Natural killer cell (primary cell): ENCODE data around the gene MAPRE3. TPM values are rescaled to one million over a fixed set of nuclear protein-coding genes. Genes with fewer than 3 reads are reported as not detected.

Experiments used
- ATAC-seq, 3 donors: fragments of 150-1000 bp in 2 of 3; fragments of 200-7000 bp in 1 of 3; cut with Tn5 transposase; 1 replicate in 1 of 3; 2 replicates in 2 of 3; pipeline ENCODE4 v1.10.0; 2021; ENCODE audit warnings: mild to moderate bottlenecking in 2 of 3, moderate library complexity in 2 of 3
- DNase-seq, 2 donors: peaks; one replicate each; pipeline versions ENCODE4 v3.0.0 to v3.0.0-alpha.2; 2013 to 2021; ENCODE audit warnings: mixed read lengths in 1 of 2
- H3K27ac ChIP-seq: one replicate; pipeline ENCODE4 v1.5.1; 2013; ENCODE audit warnings: mild to moderate bottlenecking, low read length
- H3K27me3 ChIP-seq: one replicate; pipeline ENCODE4 v1.6.1; 2013; ENCODE audit warnings: low read length; ENCODE audit not compliant: control insufficient read depth, insufficient read depth
- H3K36me3 ChIP-seq: one replicate; pipeline ENCODE4 v1.6.1; 2013; ENCODE audit warnings: low read length; ENCODE audit not compliant: control insufficient read depth, insufficient read depth
- H3K4me1 ChIP-seq: one replicate; pipeline ENCODE4 v1.6.1; 2013; ENCODE audit warnings: low read length; ENCODE audit not compliant: control insufficient read depth, insufficient read depth
- H3K4me3 ChIP-seq: one replicate; pipeline ENCODE4 v1.5.1; 2013; ENCODE audit warnings: low read length
- H3K9me3 ChIP-seq: one replicate; pipeline ENCODE4 v1.6.1; 2013; ENCODE audit warnings: low read length; ENCODE audit not compliant: control insufficient read depth, insufficient read depth
- H3K27ac Mint-ChIP-seq, 2 donors: one replicate each; pipeline ENCODE4 v1.8.0; 2022; ENCODE audit warnings: mild to moderate bottlenecking in 2 of 2, mixed read lengths in 2 of 2, moderate library complexity in 1 of 2
- H3K27me3 Mint-ChIP-seq, 2 donors: one replicate each; pipeline ENCODE4 v1.8.0; 2022; ENCODE audit warnings: low read depth in 2 of 2, mixed read lengths in 2 of 2
- H3K36me3 Mint-ChIP-seq: one replicate; pipeline ENCODE4 v1.8.0; 2022; ENCODE audit warnings: mixed read lengths
- H3K4me1 Mint-ChIP-seq, 2 donors: one replicate each; pipeline ENCODE4 v1.8.0; 2022; ENCODE audit warnings: mixed read lengths in 2 of 2
- H3K4me3 Mint-ChIP-seq: one replicate; pipeline ENCODE4 v1.8.0; 2022; ENCODE audit warnings: mild to moderate bottlenecking, moderate library complexity, mixed read lengths
- H3K9me3 Mint-ChIP-seq, 2 donors: one replicate each; pipeline ENCODE4 v1.8.0; 2022; ENCODE audit warnings: mixed read lengths in 2 of 2
- WGBS: methylation state at CpG from one replicate; pipeline ENCODE4 v1.1.7; 2013; ENCODE audit warnings: missing lambda C conversion rate; ENCODE audit not compliant: insufficient coverage; 5-methylcytosine and 5-hydroxymethylcytosine counted together
- intact Hi-C: fragments of 100-400 bp; cut with micrococcal nuclease; formaldehyde crosslinking; loops from one replicate; pipeline ENCODE4 v1.14.2; 2022
- total RNA-seq, 4 donors: library from RNA; stranded (reverse); fragments of 120-200 nt in 1 of 4; gene quantifications; one replicate each; pipeline versions ENCODE4 v1.2.3 to v1.2.4, GENCODE V29; 2013 to 2022
- TF ChIP-seq, protein P1 (sequence below): fragments of 200-600 bp; IDR thresholded peaks from one replicate; pipeline ENCODE4 v1.8.0; 2022; ENCODE audit warnings: antibody characterized with exemption

Gene MAPRE3
- total RNA-seq, 3 donors from 2014 or later (not counting 1 experiment from before 2014, with no cell fraction given): 3.9 to 5.0 (median 4.2) TPM

DNA sequence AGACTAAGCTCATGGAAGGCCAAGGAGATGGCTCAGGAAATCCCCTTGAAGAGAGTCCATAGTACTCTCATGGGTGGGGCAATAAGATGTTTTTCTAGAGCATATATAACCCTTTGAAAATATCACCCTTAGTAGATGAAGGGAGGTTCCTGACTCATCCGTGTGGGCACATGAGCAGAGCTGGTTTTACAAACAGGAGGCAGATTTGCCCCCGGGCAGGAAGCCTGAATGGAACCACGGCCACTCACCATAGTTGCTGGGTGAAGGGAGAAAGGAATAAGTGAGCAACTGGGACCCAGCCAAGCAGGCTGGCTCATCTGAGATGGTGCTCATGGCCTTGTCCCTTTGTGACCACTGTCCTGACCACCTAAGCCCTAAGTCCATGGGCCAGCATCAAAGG is 29.0 kb upstream of the MAPRE3 start:
- H3K4me3 Mint-ChIP-seq: no peak overlapping the region
- WGBS: 58% methylated on average over 3 of the region's 3 CpGs
- H3K27me3 Mint-ChIP-seq: peaks cover 10 to 12% of the 10 kb centered on the region in 2 donors
- DNase-seq (no peak), ATAC-seq (no peak)
- H3K27ac ChIP-seq: no peak overlapping the region
- no peaks in the 10 kb centered on the region for H3K36me3 Mint-ChIP-seq
- H3K27me3 ChIP-seq: no peaks in the 10 kb centered on the region
- intact Hi-C loops: no loop called here
- no peak overlapping the region for H3K4me3 ChIP-seq
- no peaks in the 10 kb centered on the region for H3K36me3 ChIP-seq
- H3K9me3 ChIP-seq: no peaks in the 10 kb centered on the region
- no peaks in the 10 kb centered on the region for H3K4me1 ChIP-seq
- H3K4me1 Mint-ChIP-seq: peaks cover 0 to 7% of the 10 kb centered on the region in 2 donors
- no peak overlapping the region for H3K27ac Mint-ChIP-seq
- TF ChIP-seq, protein P1, sequence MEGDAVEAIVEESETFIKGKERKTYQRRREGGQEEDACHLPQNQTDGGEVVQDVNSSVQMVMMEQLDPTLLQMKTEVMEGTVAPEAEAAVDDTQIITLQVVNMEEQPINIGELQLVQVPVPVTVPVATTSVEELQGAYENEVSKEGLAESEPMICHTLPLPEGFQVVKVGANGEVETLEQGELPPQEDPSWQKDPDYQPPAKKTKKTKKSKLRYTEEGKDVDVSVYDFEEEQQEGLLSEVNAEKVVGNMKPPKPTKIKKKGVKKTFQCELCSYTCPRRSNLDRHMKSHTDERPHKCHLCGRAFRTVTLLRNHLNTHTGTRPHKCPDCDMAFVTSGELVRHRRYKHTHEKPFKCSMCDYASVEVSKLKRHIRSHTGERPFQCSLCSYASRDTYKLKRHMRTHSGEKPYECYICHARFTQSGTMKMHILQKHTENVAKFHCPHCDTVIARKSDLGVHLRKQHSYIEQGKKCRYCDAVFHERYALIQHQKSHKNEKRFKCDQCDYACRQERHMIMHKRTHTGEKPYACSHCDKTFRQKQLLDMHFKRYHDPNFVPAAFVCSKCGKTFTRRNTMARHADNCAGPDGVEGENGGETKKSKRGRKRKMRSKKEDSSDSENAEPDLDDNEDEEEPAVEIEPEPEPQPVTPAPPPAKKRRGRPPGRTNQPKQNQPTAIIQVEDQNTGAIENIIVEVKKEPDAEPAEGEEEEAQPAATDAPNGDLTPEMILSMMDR: no peak
- H3K9me3 Mint-ChIP-seq: no peaks in the 10 kb centered on the region

DNA sequence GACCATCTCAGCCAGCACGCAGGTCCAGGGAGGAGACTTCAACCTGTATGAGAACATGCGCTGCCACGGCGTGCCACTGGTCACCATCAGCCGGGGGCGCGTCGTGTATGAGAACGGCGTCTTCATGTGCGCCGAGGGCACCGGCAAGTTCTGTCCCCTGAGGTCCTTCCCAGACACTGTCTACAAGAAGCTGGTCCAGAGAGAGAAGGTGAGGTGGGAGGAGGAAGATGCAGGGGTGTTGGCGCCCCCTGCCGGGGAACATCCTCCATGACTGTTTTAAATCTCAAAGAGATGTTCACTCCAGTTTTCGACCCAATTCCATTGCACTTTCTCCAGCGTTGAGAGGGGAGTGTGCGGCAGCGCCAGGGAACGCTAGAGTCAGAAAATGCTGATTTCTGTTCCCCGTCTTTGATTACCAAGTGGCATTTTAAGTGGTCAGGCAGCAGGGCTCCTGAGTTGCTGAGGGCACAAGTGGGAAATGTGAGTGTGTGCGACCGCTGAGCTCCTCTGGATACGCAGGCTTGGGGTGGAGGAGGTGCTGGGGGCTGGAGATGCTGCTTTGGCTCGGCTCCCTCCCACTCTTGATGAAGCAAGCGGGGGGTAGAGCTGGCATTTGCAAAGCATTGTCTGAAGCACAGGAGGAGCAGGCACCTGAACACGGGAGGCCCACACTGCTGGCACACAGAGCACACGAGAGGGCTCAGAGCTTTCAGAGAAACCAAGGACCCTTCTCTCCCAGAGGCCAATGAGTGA is 27.7 kb upstream of the MAPRE3 start:
- WGBS: 34% methylated on average over 28 of the region's 28 CpGs
- peak; percentile 46 to 77 for DNase-seq
- Histone ChIP-seq H3K9me3 (no peaks in the 10 kb centered on the region), H3K4me3 (no peak overlapping the region), H3K36me3 (no peaks in the 10 kb centered on the region), H3K27me3 (no peaks in the 10 kb centered on the region), H3K4me1 (no peaks in the 10 kb centered on the region), H3K27ac (no peak overlapping the region)
- Mint-ChIP-seq H3K27ac (no peak overlapping the region), H3K27me3 (peaks cover 10 to 14% of the 10 kb centered on the region in 2 donors), H3K9me3 (no peaks in the 10 kb centered on the region), H3K36me3 (no peaks in the 10 kb centered on the region), H3K4me3 (no peak overlapping the region), H3K4me1 (peaks cover 0 to 7% of the 10 kb centered on the region in 2 donors)
- intact Hi-C loops: no loop called here
- ATAC-seq: peak in 2 of 3 donors; percentile 36 to 64
- TF ChIP-seq, protein P1: peak; percentile 73

DNA sequence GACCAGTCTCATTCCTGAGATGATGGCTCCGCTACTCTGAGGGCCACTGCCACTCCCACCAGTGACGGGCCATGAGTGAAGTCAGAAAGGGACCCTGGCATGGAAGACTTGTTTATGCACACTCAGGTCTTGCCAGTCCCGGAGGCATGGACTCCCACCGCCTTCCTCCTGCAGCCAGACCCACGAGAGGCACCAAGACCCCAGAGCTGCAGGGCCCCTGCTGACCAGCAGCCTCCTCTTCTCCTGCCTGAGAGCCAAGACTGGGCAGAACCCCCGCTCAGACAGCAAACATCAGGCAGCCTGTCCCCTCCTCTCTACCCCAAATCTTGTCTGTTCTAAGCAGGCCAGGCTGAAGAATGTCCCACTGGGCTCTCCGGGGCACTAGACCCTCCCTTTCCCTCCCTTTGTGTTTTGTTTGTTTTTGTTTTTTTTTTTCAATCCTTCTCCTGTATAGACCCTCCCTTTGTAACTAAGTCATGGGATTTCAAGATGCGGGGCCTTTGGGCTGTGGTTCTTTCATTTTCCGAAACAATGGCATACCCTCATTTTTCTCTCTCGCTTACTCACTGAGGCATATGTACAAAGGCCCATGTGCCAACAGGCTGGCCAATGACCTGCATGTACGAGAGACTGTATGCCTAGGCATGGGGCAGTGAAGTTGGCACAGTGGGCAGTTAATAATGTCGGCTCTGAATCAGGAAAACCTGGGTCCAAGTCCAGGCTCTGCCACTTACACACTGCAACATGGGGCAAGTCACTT is 24.3 kb upstream of the MAPRE3 start:
- WGBS: 88% methylated on average over 11 of the region's 12 CpGs
- H3K27ac Mint-ChIP-seq: no peak overlapping the region
- H3K4me1 Mint-ChIP-seq: peaks cover 0 to 7% of the 10 kb centered on the region in 2 donors
- H3K27me3 ChIP-seq: no peaks in the 10 kb centered on the region
- H3K27ac ChIP-seq: no peak overlapping the region
- TF ChIP-seq, protein P1: no peak
- intact Hi-C loops: no loop called here
- no peaks in the 10 kb centered on the region for H3K36me3 Mint-ChIP-seq
- H3K9me3 ChIP-seq: no peaks in the 10 kb centered on the region
- H3K36me3 ChIP-seq: no peaks in the 10 kb centered on the region
- no peak for ATAC-seq
- no peaks in the 10 kb centered on the region for H3K4me1 ChIP-seq
- H3K27me3 Mint-ChIP-seq: peaks cover 10 to 14% of the 10 kb centered on the region in 2 donors
- H3K4me3 Mint-ChIP-seq: no peak overlapping the region
- no peaks in the 10 kb centered on the region for H3K9me3 Mint-ChIP-seq
- no peak for DNase-seq
- no peak overlapping the region for H3K4me3 ChIP-seq
